ENCODE measurements around the gene PPP1R3A. TPM values are rescaled to one million over a fixed set of nuclear protein-coding genes. Genes with fewer than 3 reads are reported as not detected.

PPP1R3A gene
- total RNA-seq, 1 experiment from 2014 or later: not detected

- no peak overlapping the region for H3K4me3 Mint-ChIP-seq (ENCODE audit: unreplicated experiment)
- no peaks in the 10 kb centered on the region for H3K27me3 Mint-ChIP-seq (ENCODE audit: insufficient read depth, unreplicated experiment)
- H3K4me1 ChIP-seq: no peaks in the 10 kb centered on the region
- H3K9me3 ChIP-seq: no peaks in the 10 kb centered on the region
- no peaks in the 10 kb centered on the region for H3K27me3 ChIP-seq (replicated peaks; ENCODE audit: control insufficient read depth, insufficient read depth, low read length)
- H3K36me3 Mint-ChIP-seq (ENCODE audit: insufficient read depth, unreplicated experiment): no peaks in the 10 kb centered on the region
- POLR2A ChIA-PET: no interaction called here
- H3K27ac Mint-ChIP-seq (ENCODE audit: unreplicated experiment): no peak overlapping the region
- CTCF ChIA-PET: no interaction called here
- H3K36me3 ChIP-seq (ENCODE audit: control insufficient read depth, insufficient read depth, low read length): no peaks in the 10 kb centered on the region
- no peak for DNase-seq
- TF ChIP-seq CTCF (IDR thresholded peaks at IDR 0.05; ENCODE audit: insufficient read depth in 1 of 2, low read depth in 1 of 2, low read length in 1 of 2, severe bottlenecking in 1 of 2, unreplicated experiment in 1 of 2): no peak
- no peaks in the 10 kb centered on the region for H3K4me1 Mint-ChIP-seq (ENCODE audit: low read depth, unreplicated experiment)
- no TSS peak for BruUV-seq (replicated peaks)
- intact Hi-C loops (cut with micrococcal nuclease; ENCODE audit: unreplicated experiment): no loop called here
- H3K9me3 Mint-ChIP-seq (ENCODE audit: unreplicated experiment): no peaks in the 10 kb centered on the region
- no peak overlapping the region for H3K4me3 ChIP-seq (ENCODE audit: low read depth, low read length)
Measured at GRCh38 chr7:113832196-113832745, 86.5 kb downstream of the PPP1R3A start.

- H3K4me1 Mint-ChIP-seq (ENCODE audit: low read depth, unreplicated experiment): no peaks in the 10 kb centered on the region
- H3K4me3 Mint-ChIP-seq (ENCODE audit: unreplicated experiment): no peak overlapping the region
- H3K9me3 ChIP-seq: no peaks in the 10 kb centered on the region
- no peak for DNase-seq
- H3K27me3 Mint-ChIP-seq (ENCODE audit: insufficient read depth, unreplicated experiment): no peaks in the 10 kb centered on the region
- H3K9me3 Mint-ChIP-seq (ENCODE audit: unreplicated experiment): no peaks in the 10 kb centered on the region
- no peaks in the 10 kb centered on the region for H3K4me1 ChIP-seq
- H3K27ac Mint-ChIP-seq (ENCODE audit: unreplicated experiment): no peak overlapping the region
- POLR2A ChIA-PET: no interaction called here
- intact Hi-C loops (cut with micrococcal nuclease; ENCODE audit: unreplicated experiment): no loop called here
- H3K27me3 ChIP-seq (replicated peaks; ENCODE audit: control insufficient read depth, insufficient read depth, low read length): no peaks in the 10 kb centered on the region
- no TSS peak for BruUV-seq (replicated peaks)
- CTCF ChIA-PET: no interaction called here
- H3K36me3 ChIP-seq (ENCODE audit: control insufficient read depth, insufficient read depth, low read length): no peaks in the 10 kb centered on the region
- no peak for TF ChIP-seq CTCF (IDR thresholded peaks at IDR 0.05; ENCODE audit: insufficient read depth in 1 of 2, low read depth in 1 of 2, low read length in 1 of 2, severe bottlenecking in 1 of 2, unreplicated experiment in 1 of 2)
- no peaks in the 10 kb centered on the region for H3K36me3 Mint-ChIP-seq (ENCODE audit: insufficient read depth, unreplicated experiment)
- H3K4me3 ChIP-seq (ENCODE audit: low read depth, low read length): no peak overlapping the region
Measured at GRCh38 chr7:113831556-113831955, 87.3 kb downstream of the PPP1R3A start.

- Mint-ChIP-seq H3K4me1 (ENCODE audit: low read depth, unreplicated experiment) (no peaks in the 10 kb centered on the region), H3K27ac (ENCODE audit: unreplicated experiment) (no peak overlapping the region), H3K9me3 (ENCODE audit: unreplicated experiment) (no peaks in the 10 kb centered on the region), H3K27me3 (ENCODE audit: insufficient read depth, unreplicated experiment) (no peaks in the 10 kb centered on the region), H3K4me3 (ENCODE audit: unreplicated experiment) (no peak overlapping the region), H3K36me3 (ENCODE audit: insufficient read depth, unreplicated experiment) (no peaks in the 10 kb centered on the region)
- DNase-seq: no peak
- no peak overlapping the region for H3K4me3 ChIP-seq (ENCODE audit: low read depth, low read length)
- H3K27me3 ChIP-seq (replicated peaks; ENCODE audit: control insufficient read depth, insufficient read depth, low read length): no peaks in the 10 kb centered on the region
- BruUV-seq (replicated peaks): no TSS peak
- POLR2A ChIA-PET: no interaction called here
- no peaks in the 10 kb centered on the region for H3K4me1 ChIP-seq
- intact Hi-C loops (cut with micrococcal nuclease; ENCODE audit: unreplicated experiment): no loop called here
- CTCF ChIA-PET: no interaction called here
- no peaks in the 10 kb centered on the region for H3K9me3 ChIP-seq
- no peaks in the 10 kb centered on the region for H3K36me3 ChIP-seq (ENCODE audit: control insufficient read depth, insufficient read depth, low read length)
- TF ChIP-seq CTCF (IDR thresholded peaks at IDR 0.05; ENCODE audit: insufficient read depth in 1 of 2, low read depth in 1 of 2, low read length in 1 of 2, severe bottlenecking in 1 of 2, unreplicated experiment in 1 of 2): no peak
Measured at GRCh38 chr7:113828581-113828980, 90.2 kb downstream of the PPP1R3A start.
